COLO668 (cell line): ENCODE results near the gene CIDEA.

ENCODE experiments used
- DNase-seq: peaks from one replicate; lab custom pipeline; 2025; ENCODE audit not compliant: unreplicated experiment; lab: John Stamatoyannopoulos, UW

The CIDEA gene

GRCh38 chr18:12271376-12272235 is 17.4 kb downstream of the CIDEA start:
- peak; percentile 79 for DNase-seq

DNA sequence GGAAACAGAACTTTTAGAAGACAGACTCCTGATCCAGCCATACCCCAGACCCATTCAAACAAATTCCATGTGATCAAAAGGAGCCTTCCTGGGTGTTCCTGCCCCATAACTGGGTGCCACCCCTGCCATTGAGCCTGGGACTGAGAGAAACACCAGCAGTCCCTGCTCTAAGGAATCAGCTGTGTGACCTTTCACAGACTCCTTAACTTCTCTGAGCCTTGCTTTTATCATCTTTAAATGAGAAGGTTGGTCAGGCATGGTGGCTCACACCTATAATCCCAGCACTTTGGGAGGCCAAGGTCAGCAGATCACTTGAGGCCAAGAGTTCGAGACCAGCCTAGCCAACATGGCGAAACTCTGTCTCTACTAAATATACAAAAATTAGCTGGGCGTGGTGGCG is 20.6 kb downstream of the CIDEA start:
- DNase-seq = no peak

DNA sequence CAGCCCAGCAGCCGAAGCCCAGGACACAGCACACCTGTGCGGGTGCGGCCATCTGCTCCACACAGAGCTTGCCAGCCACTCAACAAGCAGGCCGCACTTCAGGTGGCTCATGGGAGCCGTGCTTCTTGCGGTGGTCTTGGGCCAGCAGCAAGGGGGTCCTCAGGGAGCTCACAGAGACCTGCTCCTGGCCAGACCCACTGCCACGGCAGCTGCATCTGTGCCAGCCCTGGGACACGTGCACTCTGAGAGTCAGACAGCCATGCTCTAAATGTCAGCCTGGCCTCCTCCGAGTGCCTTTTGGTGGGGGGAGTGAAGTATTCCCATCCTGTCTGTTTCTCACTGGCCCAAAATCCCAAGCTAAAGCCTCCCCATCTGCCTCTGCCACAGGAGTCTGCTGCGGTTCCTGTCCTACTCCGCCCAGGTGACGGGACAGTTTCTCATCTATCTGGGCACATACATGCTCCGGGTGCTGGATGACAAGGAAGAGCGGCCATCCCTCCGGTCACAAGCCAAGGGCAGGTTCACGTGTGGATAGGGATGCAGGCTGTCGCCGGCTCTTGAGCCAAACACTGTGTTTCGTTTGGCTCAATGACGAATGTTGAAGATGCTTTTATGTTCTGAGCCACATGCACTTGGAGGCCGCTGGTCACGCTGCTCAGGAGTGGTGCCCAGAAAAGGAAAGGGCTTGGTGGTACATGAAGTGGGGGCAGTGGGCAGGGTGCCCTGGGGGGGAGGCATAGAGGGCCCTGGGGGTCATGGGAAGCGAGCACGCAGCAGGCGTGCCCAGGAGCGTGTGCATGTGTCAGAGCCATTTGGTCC is 22.8 kb downstream of the CIDEA start:
- DNase-seq = no peak

- no peak for DNase-seq
Measured at GRCh38 chr18:12278215-12278671, 24.1 kb downstream of the CIDEA start.

GRCh38 chr18:12278741-12279682 is 24.9 kb downstream of the CIDEA start:
- no peak for DNase-seq

DNA sequence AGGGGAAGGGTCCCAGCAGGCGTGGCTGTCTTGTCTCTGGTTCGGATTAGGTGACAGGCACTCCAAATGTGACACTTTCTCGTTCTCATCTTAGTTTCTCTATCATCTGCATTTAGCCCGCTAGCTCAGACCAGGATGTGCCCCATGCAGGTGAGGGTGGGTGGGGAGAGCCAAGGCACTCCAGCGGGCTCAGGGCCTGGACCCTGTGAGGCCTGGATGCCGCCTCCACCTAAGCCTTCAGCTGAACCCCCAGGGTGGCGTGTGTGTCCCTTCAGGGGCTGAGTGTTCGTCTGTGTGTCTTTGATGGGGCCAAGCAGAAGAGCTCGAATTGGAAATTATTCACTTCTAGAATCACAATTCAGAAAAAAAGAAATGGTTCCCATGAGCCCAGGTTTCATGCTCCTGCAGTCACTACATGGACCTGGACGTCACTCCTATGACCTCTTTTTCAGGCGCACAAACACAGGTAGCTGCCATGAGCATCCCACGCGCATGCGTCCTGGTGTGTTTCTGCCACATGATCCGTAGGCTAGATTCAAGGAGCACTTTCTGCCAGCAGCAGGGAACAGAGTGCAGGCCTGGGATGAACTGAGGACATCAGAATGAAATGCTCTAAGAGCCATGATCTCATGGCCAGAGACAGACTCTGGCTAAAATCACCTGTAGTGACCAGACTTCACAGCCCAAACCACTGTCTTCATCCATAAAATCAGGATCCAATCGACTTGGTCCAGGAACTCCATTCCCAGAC is 25.8 kb downstream of the CIDEA start:
- DNase-seq = no peak

DNA sequence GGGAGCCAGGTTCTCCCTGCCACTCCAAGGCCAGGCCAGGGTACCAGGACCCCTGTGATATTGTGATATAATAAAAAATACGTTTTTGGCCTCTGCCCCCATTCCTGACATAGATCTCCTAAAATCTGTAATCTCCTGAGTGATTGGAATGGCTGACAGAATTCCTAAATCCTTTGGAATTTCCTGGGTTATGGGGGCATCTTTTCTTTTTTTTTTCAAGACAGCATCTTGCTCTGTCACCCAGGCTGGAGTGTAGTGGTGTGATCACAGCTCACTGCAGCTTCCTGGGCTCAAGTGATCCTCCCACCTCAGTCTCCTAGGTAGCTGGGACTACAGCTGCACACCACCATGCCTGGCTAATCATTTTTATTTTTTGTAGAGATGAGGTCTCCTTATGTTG is 27.7 kb downstream of the CIDEA start:
- DNase-seq = no peak

DNA sequence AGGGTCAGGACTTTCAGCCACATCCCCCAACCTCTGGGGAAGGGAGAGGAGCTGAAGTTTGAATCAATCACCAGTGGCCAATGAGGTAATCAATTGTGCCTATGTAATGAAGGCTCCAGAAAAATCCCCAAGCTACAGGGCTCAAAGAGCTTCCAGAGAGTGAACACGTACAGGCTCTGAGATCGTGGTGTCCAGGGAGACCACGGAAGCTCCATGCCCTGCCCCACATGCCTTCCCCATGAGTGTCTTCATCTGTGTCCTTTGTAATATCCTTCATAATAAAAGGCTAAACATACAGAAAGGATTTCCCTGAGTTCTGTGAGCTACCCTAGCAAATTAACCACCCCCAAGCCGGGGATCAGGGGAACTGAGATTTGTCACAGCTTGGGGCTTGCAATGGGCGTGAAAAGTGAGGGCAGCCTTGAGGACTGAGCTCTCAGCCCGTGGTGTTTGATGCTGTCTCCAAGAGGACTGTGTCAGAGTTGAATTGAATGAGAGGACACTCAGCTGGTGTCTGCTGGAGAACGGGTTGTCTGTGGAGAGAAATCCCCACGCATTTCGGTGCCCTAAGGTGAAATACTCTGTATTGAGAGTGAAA is 28.4 kb downstream of the CIDEA start:
- no peak for DNase-seq

- DNase-seq = peak; percentile 30
Measured at GRCh38 chr18:12283256-12283655, 29.1 kb downstream of the CIDEA start.

- no peak for DNase-seq
Measured at GRCh38 chr18:12283666-12284065, 29.5 kb downstream of the CIDEA start.

GRCh38 chr18:12287131-12287681 is 33.0 kb downstream of the CIDEA start:
- no peak for DNase-seq

DNA sequence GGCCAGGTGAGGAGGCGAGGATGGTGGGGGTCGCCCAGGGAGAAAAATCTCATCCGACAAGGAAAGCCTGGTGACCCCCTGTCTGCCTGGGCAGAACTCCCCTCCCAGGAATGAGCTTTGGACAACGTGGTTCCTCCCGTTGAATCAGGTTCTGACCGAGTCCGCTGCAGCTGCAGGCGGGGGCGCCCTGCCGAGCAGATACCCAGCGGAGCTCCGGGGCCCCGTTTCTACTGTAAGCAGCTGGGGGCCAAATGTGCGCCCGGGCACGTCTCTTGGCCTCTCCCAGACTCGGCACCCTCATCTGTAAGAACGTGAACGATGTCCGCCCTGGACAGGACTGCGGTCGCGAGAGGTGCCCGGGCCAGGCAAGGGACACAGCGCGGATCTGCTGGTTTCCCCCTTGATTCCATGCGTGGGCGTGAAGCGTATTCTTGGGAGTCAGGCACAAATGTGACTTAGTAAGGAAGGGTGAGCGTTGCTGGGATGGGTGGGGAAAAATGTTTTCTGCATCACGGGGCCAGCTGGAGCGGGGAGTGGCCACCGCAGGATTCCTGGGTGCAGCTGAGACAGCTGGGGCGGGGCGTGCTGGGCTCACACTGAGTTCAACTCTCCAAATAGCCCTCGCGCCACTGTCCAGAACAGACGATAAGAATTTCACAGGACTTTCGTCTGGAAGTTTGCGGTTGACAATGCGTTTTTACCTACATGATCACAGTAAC is 33.7 kb downstream of the CIDEA start:
- DNase-seq = no peak

- no peak for DNase-seq
Measured at GRCh38 chr18:12288403-12288755, 34.2 kb downstream of the CIDEA start.

DNA sequence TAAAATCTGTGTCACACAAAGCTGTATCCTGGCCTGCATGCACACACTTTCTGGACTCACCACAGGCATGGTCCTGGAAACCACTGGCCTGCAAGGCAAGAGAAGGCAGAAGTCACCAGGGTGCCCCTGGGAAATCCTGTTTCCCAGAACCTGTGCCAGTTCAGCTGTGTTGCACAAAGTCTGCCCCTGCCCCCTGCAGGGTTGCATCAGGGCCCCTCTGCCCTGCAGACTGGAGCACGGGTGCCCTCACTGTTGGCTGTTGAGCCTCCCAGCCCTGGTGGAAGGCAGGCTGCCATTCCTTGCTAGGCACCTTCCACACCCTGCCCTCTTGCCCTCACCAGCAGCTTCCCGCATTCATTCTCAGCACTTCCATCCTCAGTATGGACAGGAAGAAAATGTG is 35.9 kb downstream of the CIDEA start:
- no peak for DNase-seq

GRCh38 chr18:12291161-12291560 is 37.0 kb downstream of the CIDEA start:
- no peak for DNase-seq

- no peak for DNase-seq
Measured at GRCh38 chr18:12291690-12292089, 37.5 kb downstream of the CIDEA start.

DNA sequence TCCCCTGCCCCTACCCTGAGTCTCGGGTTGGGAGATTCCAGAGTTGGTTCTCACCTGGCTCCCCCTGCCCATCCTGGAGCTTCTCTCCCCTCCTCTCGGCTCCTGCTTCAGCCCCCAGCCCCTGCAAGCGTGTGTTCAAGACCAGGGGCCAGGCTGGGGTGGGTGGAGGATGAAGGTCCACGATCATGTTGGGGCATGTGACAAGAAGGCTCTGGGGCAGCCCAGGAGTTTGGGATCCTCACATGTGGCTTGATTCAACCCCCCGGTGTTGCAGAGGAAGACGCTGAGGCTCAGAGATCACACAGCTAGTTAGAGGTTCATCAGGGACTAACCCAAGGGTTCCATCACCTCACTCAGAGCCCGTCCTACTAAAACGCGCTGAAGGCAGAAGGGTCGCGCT is 39.7 kb downstream of the CIDEA start:
- DNase-seq = no peak

GRCh38 chr18:12295389-12296086 is 41.4 kb downstream of the CIDEA start:
- DNase-seq = no peak

DNA sequence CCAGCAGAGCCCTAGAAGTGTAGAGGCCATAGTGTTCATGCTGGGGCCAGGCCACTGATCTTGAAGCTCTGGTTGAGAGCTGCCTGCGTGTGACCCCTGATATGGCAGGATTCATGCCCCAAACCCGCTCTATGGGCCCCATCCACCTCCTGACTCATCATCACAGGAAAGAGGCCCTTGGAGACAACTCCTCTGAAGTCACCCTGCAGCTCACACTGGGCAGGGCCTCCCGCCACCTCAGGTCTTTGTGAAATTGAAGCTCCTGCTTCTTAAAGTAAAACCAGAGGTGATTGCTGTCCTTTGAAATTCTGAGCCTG is 41.9 kb downstream of the CIDEA start:
- DNase-seq = no peak
